Measurements from ENCODE around the gene SLC16A7. TPM values are rescaled to one million over a fixed set of nuclear protein-coding genes. Genes with fewer than 3 reads are reported as not detected.

SLC16A7 gene
- total and polyA plus RNA-seq, 9 of the 15 experiments (the other 6 are each of a cell fraction or from before 2014, with no cell fraction given), result 0.18 TPM; not detected in 8

DNA sequence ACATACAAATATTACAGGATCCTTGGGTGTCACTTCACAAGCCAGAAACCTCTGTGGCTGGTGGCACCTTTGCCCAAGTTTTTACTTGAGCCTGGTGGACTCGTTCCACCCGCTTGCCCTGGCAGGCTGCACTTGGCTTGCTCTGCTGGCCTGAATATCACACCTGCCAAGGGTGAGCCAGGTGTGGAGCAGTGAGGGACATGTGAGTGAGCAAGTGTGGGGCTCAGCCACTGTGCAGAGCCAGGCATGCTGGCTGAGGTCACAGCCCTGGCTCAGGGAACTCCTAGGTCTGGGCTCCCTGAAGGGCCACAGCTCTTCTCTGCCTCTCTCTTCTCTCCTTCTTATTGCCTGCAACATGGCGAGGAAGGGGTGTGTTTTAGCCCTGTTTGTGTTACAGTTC, 82.0 kb downstream of the SLC16A7 start (continued):
- TF ChIP-seq ZNF717 (CRISPR knock-in tag; IDR thresholded peaks at IDR 0.05) (no peak), HIVEP1 (CRISPR knock-in tag; IDR thresholded peaks at IDR 0.05) (no peak), ZNF124 (CRISPR knock-in tag; IDR thresholded peaks at IDR 0.05) (no peak)
- TF ChIP-seq, protein P1, sequence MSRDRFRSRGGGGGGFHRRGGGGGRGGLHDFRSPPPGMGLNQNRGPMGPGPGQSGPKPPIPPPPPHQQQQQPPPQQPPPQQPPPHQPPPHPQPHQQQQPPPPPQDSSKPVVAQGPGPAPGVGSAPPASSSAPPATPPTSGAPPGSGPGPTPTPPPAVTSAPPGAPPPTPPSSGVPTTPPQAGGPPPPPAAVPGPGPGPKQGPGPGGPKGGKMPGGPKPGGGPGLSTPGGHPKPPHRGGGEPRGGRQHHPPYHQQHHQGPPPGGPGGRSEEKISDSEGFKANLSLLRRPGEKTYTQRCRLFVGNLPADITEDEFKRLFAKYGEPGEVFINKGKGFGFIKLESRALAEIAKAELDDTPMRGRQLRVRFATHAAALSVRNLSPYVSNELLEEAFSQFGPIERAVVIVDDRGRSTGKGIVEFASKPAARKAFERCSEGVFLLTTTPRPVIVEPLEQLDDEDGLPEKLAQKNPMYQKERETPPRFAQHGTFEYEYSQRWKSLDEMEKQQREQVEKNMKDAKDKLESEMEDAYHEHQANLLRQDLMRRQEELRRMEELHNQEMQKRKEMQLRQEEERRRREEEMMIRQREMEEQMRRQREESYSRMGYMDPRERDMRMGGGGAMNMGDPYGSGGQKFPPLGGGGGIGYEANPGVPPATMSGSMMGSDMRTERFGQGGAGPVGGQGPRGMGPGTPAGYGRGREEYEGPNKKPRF (IDR thresholded peaks at IDR 0.05; ENCODE audit: low read depth, low read length), result no peak
- TF ChIP-seq, protein P2, sequence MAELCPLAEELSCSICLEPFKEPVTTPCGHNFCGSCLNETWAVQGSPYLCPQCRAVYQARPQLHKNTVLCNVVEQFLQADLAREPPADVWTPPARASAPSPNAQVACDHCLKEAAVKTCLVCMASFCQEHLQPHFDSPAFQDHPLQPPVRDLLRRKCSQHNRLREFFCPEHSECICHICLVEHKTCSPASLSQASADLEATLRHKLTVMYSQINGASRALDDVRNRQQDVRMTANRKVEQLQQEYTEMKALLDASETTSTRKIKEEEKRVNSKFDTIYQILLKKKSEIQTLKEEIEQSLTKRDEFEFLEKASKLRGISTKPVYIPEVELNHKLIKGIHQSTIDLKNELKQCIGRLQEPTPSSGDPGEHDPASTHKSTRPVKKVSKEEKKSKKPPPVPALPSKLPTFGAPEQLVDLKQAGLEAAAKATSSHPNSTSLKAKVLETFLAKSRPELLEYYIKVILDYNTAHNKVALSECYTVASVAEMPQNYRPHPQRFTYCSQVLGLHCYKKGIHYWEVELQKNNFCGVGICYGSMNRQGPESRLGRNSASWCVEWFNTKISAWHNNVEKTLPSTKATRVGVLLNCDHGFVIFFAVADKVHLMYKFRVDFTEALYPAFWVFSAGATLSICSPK (IDR thresholded peaks at IDR 0.05; ENCODE audit: borderline replicate concordance), result no peak

DNA sequence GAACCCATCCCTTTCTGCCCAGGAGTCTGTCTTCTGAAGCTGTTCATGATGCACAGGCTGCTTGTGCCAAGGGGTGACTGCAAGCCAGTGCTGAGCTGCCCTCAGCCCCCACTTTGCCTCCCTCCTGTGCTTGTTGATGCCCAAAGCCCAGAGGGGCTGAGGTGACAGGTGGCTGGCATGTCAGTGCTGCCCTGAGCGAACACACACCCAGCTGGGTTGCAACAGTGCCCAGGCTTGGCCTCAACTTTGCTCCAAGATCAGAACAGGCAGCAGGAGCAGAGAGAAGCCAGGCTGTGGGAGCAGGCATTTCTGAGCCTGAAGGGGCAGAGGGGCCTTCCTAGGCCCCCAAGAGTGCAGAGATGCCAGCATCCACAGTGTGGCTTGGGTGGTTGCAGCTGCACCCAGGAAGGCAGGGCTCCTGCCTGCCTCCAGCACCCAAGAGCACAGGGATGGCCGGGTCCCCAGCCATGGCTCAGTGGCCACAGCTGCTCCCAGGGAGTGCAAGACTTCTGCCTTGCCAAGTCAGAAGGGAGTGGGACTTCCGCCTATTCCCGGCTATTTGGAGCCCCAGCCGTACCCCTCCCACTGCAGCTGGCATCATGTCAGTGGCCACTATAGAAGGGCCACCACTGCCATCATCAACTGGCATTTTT, 83.1 kb downstream of the SLC16A7 start:
- ChIA-PET POLR2A (no interaction called here), CTCF (ENCODE audit: low intra/inter-chr PET ratio) (no interaction called here)
- Histone ChIP-seq H3K36me3 (ENCODE audit: control insufficient read depth, insufficient read depth, low read length) (no peaks in the 10 kb centered on the region), H3K4me3 (no peak overlapping the region), H3K9ac (ENCODE audit: insufficient read depth in 1 of 2, low read depth in 2 of 2, low read length in 2 of 2) (no peak overlapping the region), H3K27ac (ENCODE audit: extremely low read depth, low read depth, low read length) (no peak overlapping the region), H3K27me3 (ENCODE audit: control insufficient read depth in 2 of 2, insufficient read depth in 2 of 2, low read length in 2 of 2) (no peaks in the 10 kb centered on the region), H3K4me1 (replicated peaks in 1 of 2; ENCODE audit: control insufficient read depth in 2 of 2, insufficient read depth in 2 of 2, low read length in 2 of 2) (no peaks in the 10 kb centered on the region), H4K20me1 (replicated peaks; ENCODE audit: control insufficient read depth, insufficient read depth, low read length) (no peaks in the 10 kb centered on the region), H3K4me2 (ENCODE audit: insufficient read depth, low read length) (no peak overlapping the region), H3K9me3 (replicated peaks; ENCODE audit: control insufficient read depth, insufficient read depth, low read depth, low read length) (0 out of 2 replicates have a peak, but pooled peaks cover 2% of the 10 kb centered on the region), H3K9me1 (ENCODE audit: control insufficient read depth, insufficient read depth, low read length) (no peaks in the 10 kb centered on the region), H2AFZ (ENCODE audit: low read depth, low read length) (no peak overlapping the region), H3K79me2 (ENCODE audit: control insufficient read depth, insufficient read depth, low read length) (no peaks in the 10 kb centered on the region)
- FAIRE-seq (no peak), ATAC-seq (no peak), DNase-seq (ENCODE audit: extremely low read depth in 1 of 4, low spot score in 3 of 4) (no peak)
- 0% methylated on average over 5 of the region's 5 CpGs for WGBS (ENCODE audit: insufficient coverage, low coverage, missing lambda C conversion rate)
- in situ Hi-C loops (cut with MboI), result no loop called here
- intact Hi-C loops (cut with micrococcal nuclease), result no loop called here
- BruUV-seq (replicated peaks), result no TSS peak
- TF ChIP-seq, protein P3, sequence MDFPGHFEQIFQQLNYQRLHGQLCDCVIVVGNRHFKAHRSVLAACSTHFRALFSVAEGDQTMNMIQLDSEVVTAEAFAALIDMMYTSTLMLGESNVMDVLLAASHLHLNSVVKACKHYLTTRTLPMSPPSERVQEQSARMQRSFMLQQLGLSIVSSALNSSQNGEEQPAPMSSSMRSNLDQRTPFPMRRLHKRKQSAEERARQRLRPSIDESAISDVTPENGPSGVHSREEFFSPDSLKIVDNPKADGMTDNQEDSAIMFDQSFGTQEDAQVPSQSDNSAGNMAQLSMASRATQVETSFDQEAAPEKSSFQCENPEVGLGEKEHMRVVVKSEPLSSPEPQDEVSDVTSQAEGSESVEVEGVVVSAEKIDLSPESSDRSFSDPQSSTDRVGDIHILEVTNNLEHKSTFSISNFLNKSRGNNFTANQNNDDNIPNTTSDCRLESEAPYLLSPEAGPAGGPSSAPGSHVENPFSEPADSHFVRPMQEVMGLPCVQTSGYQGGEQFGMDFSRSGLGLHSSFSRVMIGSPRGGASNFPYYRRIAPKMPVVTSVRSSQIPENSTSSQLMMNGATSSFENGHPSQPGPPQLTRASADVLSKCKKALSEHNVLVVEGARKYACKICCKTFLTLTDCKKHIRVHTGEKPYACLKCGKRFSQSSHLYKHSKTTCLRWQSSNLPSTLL (IDR thresholded peaks at IDR 0.05), result no peak
- no peak for TF ChIP-seq ZNF217 (CRISPR knock-in tag; IDR thresholded peaks at IDR 0.05)
- no peak for TF ChIP-seq PYGO2 (tag; IDR thresholded peaks at IDR 0.05)
- TF ChIP-seq ZFP30 (CRISPR knock-in tag; IDR thresholded peaks at IDR 0.05; ENCODE audit: borderline replicate concordance), result no peak
- TF ChIP-seq DPF2 (IDR thresholded peaks at IDR 0.05), result no peak
- no peak for TF ChIP-seq MAZ (CRISPR knock-in tag; conservative IDR thresholded peaks at IDR 0.05 in 1 of 2, IDR thresholded peaks at IDR 0.05 in 1 of 2)
- TF ChIP-seq HOXB6 (CRISPR knock-in tag; IDR thresholded peaks at IDR 0.05; ENCODE audit: borderline replicate concordance), result no peak
- TF ChIP-seq EZH2 (IDR thresholded peaks at IDR 0.05; ENCODE audit: borderline replicate concordance, low read depth, low read length), result no peak
- TF ChIP-seq MTA3 (IDR thresholded peaks at IDR 0.05; ENCODE audit: borderline replicate concordance), result no peak
- TF ChIP-seq TAF9B (IDR thresholded peaks at IDR 0.05; ENCODE audit: partially characterized antibody), result no peak
- no peak for TF ChIP-seq KAT8 (IDR thresholded peaks at IDR 0.05; ENCODE audit: low read depth)
- no peak for TF ChIP-seq NELFE (IDR thresholded peaks at IDR 0.05; ENCODE audit: insufficient read depth, insufficient read length)
